Measurements from ENCODE around the gene MEPCE. TPM values are rescaled to one million over a fixed set of nuclear protein-coding genes. Genes with fewer than 3 reads are reported as not detected.

The MEPCE gene
- total and polyA plus RNA-seq, 8 donors: 11.1 to 20.7 (median 16.2) TPM

- TF ChIP-seq, protein P1, sequence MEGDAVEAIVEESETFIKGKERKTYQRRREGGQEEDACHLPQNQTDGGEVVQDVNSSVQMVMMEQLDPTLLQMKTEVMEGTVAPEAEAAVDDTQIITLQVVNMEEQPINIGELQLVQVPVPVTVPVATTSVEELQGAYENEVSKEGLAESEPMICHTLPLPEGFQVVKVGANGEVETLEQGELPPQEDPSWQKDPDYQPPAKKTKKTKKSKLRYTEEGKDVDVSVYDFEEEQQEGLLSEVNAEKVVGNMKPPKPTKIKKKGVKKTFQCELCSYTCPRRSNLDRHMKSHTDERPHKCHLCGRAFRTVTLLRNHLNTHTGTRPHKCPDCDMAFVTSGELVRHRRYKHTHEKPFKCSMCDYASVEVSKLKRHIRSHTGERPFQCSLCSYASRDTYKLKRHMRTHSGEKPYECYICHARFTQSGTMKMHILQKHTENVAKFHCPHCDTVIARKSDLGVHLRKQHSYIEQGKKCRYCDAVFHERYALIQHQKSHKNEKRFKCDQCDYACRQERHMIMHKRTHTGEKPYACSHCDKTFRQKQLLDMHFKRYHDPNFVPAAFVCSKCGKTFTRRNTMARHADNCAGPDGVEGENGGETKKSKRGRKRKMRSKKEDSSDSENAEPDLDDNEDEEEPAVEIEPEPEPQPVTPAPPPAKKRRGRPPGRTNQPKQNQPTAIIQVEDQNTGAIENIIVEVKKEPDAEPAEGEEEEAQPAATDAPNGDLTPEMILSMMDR (IDR thresholded peaks at IDR 0.05): no peak
- Histone ChIP-seq H3K27ac (no peak overlapping the region), H3K36me3 (no peaks in the 10 kb centered on the region), H3K4me3 (no peak overlapping the region), H3K9me3 (no peaks in the 10 kb centered on the region), H3K27me3 (no peaks in the 10 kb centered on the region), H3K4me1 (no peaks in the 10 kb centered on the region)
- no peak for DNase-seq
- intact Hi-C loops (cut with DNase I): no loop called here
- no peak for FAIRE-seq
- no peak for ATAC-seq
- 58 to 62% methylated on average over 2 of the region's 2 CpGs for WGBS, 2 donors
These were observed 31.4 kb upstream of the MEPCE start for GRCh38 chr7:100398239-100398638.

GRCh38 chr7:100400041-100400440 lies 29.6 kb upstream of the MEPCE start:
- Histone ChIP-seq H3K4me3 (no peak overlapping the region), H3K36me3 (no peaks in the 10 kb centered on the region), H3K9me3 (no peaks in the 10 kb centered on the region), H3K4me1 (no peaks in the 10 kb centered on the region), H3K27me3 (no peaks in the 10 kb centered on the region), H3K27ac (no peak overlapping the region)
- no peak for ATAC-seq
- TF ChIP-seq, protein P1 (IDR thresholded peaks at IDR 0.05): no peak
- DNase-seq: no peak
- no peak for FAIRE-seq
- intact Hi-C loops (cut with DNase I): no loop called here
- WGBS, 2 donors: 97 to 98% methylated on average over 3 of the region's 3 CpGs

GRCh38 chr7:100400656-100401055 lies 29.0 kb upstream of the MEPCE start:
- Histone ChIP-seq H3K4me1 (no peaks in the 10 kb centered on the region), H3K4me3 (no peak overlapping the region), H3K27me3 (no peaks in the 10 kb centered on the region), H3K27ac (no peak overlapping the region), H3K9me3 (no peaks in the 10 kb centered on the region), H3K36me3 (no peaks in the 10 kb centered on the region)
- TF ChIP-seq, protein P1 (IDR thresholded peaks at IDR 0.05): no peak
- no peak for FAIRE-seq
- DNase-seq: no peak
- intact Hi-C loops (cut with DNase I): no loop called here
- ATAC-seq: no peak
- 85 to 89% methylated on average over 11 of the region's 11 CpGs for WGBS, 2 donors

GRCh38 chr7:100401811-100402210 lies 27.8 kb upstream of the MEPCE start:
- Histone ChIP-seq H3K9me3 (no peaks in the 10 kb centered on the region), H3K4me3 (no peak overlapping the region), H3K27me3 (no peaks in the 10 kb centered on the region), H3K27ac (no peak overlapping the region), H3K4me1 (no peaks in the 10 kb centered on the region), H3K36me3 (no peaks in the 10 kb centered on the region)
- FAIRE-seq (no peak), DNase-seq (no peak), ATAC-seq (no peak)
- 83% methylated on average over 5 of the region's 5 CpGs for WGBS, 2 donors
- TF ChIP-seq, protein P1 (IDR thresholded peaks at IDR 0.05): no peak
- intact Hi-C loops (cut with DNase I): no loop called here

DNA sequence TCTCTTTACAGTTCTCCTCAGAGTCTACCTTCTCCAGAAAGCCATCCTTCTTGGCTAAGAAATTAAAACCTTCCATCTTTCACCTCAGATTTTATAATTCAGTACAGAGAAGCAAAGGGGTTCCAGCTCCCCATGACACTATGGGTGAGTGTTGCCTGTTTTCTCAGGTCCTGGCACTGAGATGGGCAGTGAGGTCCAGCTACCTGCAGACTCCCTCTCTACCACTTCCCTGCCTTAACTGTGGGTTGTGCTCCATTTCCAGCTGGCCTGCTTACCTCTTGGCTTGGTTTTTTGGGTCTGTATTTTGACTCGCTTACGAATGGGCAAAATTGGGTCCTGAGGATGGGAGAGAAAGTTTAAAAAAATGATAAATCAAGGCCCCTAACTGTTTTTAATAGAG lies 27.4 kb upstream of the MEPCE start:
- DNase-seq (no peak), ATAC-seq (no peak), FAIRE-seq (no peak)
- H3K9me3 ChIP-seq: no peaks in the 10 kb centered on the region
- no peak overlapping the region for H3K4me3 ChIP-seq
- WGBS, 2 donors: 96% methylated on average over 2 of the region's 2 CpGs
- no peak overlapping the region for H3K27ac ChIP-seq
- H3K36me3 ChIP-seq: no peaks in the 10 kb centered on the region
- TF ChIP-seq, protein P1 (IDR thresholded peaks at IDR 0.05): no peak
- intact Hi-C loops (cut with DNase I): no loop called here
- no peaks in the 10 kb centered on the region for H3K4me1 ChIP-seq
- no peaks in the 10 kb centered on the region for H3K27me3 ChIP-seq

All from pancreas (tissue), 10 donors.